Measurements from ENCODE around the gene NVL.

- TF ChIP-seq, protein P1, sequence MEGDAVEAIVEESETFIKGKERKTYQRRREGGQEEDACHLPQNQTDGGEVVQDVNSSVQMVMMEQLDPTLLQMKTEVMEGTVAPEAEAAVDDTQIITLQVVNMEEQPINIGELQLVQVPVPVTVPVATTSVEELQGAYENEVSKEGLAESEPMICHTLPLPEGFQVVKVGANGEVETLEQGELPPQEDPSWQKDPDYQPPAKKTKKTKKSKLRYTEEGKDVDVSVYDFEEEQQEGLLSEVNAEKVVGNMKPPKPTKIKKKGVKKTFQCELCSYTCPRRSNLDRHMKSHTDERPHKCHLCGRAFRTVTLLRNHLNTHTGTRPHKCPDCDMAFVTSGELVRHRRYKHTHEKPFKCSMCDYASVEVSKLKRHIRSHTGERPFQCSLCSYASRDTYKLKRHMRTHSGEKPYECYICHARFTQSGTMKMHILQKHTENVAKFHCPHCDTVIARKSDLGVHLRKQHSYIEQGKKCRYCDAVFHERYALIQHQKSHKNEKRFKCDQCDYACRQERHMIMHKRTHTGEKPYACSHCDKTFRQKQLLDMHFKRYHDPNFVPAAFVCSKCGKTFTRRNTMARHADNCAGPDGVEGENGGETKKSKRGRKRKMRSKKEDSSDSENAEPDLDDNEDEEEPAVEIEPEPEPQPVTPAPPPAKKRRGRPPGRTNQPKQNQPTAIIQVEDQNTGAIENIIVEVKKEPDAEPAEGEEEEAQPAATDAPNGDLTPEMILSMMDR (IDR thresholded peaks at IDR 0.05): no peak
- TF ChIP-seq POLR2AphosphoS5 (IDR thresholded peaks at IDR 0.05) (no peak), POLR2A (IDR thresholded peaks at IDR 0.05) (no peak)
These were observed 56.3 kb downstream of the NVL start for GRCh38 chr1:224273641-224274040.

All from breast epithelium (tissue), 3 donors.